CD4-positive, alpha-beta T cell (primary cell): ENCODE data around the gene CTF1. TPM values are rescaled to one million over a fixed set of nuclear protein-coding genes. Genes with fewer than 3 reads are reported as not detected.
A peak's percentile ranks its signal among the peaks of the same experiment; 100 is the strongest.
"Not testable (repeated sequence)": the region's sequence is repeated elsewhere in the genome, so short reads cannot be mapped to it uniquely, and the experiment has no call there.

Experiments used
- ATAC-seq: fragments of 200-7000 bp; cut with Tn5 transposase; one replicate; pipeline ENCODE4 v1.10.0; 2022; ENCODE audit warnings: mild to moderate bottlenecking; ENCODE audit not compliant: poor library complexity
- CTCF ChIA-PET: fragments of 350-600 bp; sonication (Branson Sonifier 250); formaldehyde crosslinking; loops from one replicate; lab custom pipeline; 2021; ENCODE audit warnings: antibody characterized with exemption, inconsistent platforms; lab: Charles Lee
- POLR2A ChIA-PET: fragments of 350-600 bp; sonication (Branson Sonifier 250); formaldehyde crosslinking; loops from one replicate; lab custom pipeline; 2021; ENCODE audit warnings: antibody characterized with exemption, inconsistent platforms; lab: Charles Lee
- DNase-seq, 14 experiments: peaks; one replicate each; pipeline ENCODE4 v3.0.0-alpha.2; 2013 to 2020; ENCODE audit warnings: mixed read lengths in 2 of 14
- H3K27ac ChIP-seq, 2 donors: one replicate each; pipeline versions ENCODE4 v1.5.1 to v1.7.0; 2013; ENCODE audit warnings: low read length in 2 of 2, low read depth in 1 of 2, mild to moderate bottlenecking in 1 of 2
- H3K27me3 ChIP-seq, 2 experiments: 1 replicate in 1 of 2; 2 replicates in 1 of 2; pipeline versions ENCODE4 v1.6.1 to v1.7.0; 2013; ENCODE audit warnings: low read length in 2 of 2, control low read depth in 1 of 2, mild to moderate bottlenecking in 1 of 2, moderate library complexity in 1 of 2; ENCODE audit not compliant: insufficient read depth in 2 of 2, control insufficient read depth in 1 of 2
- H3K36me3 ChIP-seq: one replicate; pipeline ENCODE4 v1.6.1; 2013; ENCODE audit warnings: low read length, control low read depth; ENCODE audit not compliant: insufficient read depth
- H3K4me1 ChIP-seq: one replicate; pipeline ENCODE4 v1.6.1; 2013; ENCODE audit warnings: low read length, control low read depth; ENCODE audit not compliant: insufficient read depth
- H3K4me3 ChIP-seq: one replicate; pipeline ENCODE4 v1.5.1; 2013; ENCODE audit warnings: mild to moderate bottlenecking, low read length, moderate library complexity
- H3K9me3 ChIP-seq, 2 experiments: 1 replicate in 1 of 2; 2 replicates in 1 of 2; pipeline versions ENCODE4 v1.6.1 to v1.7.0; 2013; ENCODE audit warnings: low read length in 2 of 2, mild to moderate bottlenecking in 2 of 2, control low read depth in 1 of 2, moderate library complexity in 1 of 2; ENCODE audit not compliant: control insufficient read depth in 1 of 2, insufficient read depth in 1 of 2
- H3K27ac Mint-ChIP-seq: one replicate; pipeline ENCODE4 v1.8.0; 2020; ENCODE audit warnings: mixed read lengths
- H3K27me3 Mint-ChIP-seq: one replicate; pipeline ENCODE4 v1.8.0; 2021; ENCODE audit warnings: mixed read lengths
- H3K36me3 Mint-ChIP-seq: one replicate; pipeline ENCODE4 v1.8.0; 2021; ENCODE audit warnings: low read depth, mixed read lengths
- H3K4me1 Mint-ChIP-seq: one replicate; pipeline ENCODE4 v1.8.0; 2021; ENCODE audit warnings: low read depth, mixed read lengths
- H3K4me3 Mint-ChIP-seq: one replicate; pipeline ENCODE4 v1.8.0; 2020; ENCODE audit warnings: mild to moderate bottlenecking, mixed read lengths
- H3K9me3 Mint-ChIP-seq: one replicate; pipeline ENCODE4 v1.8.0; 2020; ENCODE audit warnings: mixed read lengths
- intact Hi-C, 2 experiments: fragments of 100-400 bp; cut with DNase I in 1 of 2; cut with micrococcal nuclease in 1 of 2; formaldehyde crosslinking; loops; one replicate each; pipeline versions ENCODE4 v1.15.1 to v1.9.0; 2023 to 2025; cut with DNase I, micrococcal nuclease
- total RNA-seq, 174 experiments: library from RNA in 2 of 174; stranded (reverse) in 2 of 174; gene quantifications; one replicate each; pipeline ENCODE4 v1.2.3 and lab custom pipeline; 2021 to 2026
- TF ChIP-seq, protein P1 (sequence below): fragments of 200-600 bp; IDR thresholded peaks from one replicate; pipeline ENCODE4 v1.8.0; 2022; ENCODE audit warnings: antibody characterized with exemption, mild to moderate bottlenecking

The CTF1 gene
- total RNA-seq, 2 experiments from 2014 or later, result 0.20 TPM; not detected in 1

DNA sequence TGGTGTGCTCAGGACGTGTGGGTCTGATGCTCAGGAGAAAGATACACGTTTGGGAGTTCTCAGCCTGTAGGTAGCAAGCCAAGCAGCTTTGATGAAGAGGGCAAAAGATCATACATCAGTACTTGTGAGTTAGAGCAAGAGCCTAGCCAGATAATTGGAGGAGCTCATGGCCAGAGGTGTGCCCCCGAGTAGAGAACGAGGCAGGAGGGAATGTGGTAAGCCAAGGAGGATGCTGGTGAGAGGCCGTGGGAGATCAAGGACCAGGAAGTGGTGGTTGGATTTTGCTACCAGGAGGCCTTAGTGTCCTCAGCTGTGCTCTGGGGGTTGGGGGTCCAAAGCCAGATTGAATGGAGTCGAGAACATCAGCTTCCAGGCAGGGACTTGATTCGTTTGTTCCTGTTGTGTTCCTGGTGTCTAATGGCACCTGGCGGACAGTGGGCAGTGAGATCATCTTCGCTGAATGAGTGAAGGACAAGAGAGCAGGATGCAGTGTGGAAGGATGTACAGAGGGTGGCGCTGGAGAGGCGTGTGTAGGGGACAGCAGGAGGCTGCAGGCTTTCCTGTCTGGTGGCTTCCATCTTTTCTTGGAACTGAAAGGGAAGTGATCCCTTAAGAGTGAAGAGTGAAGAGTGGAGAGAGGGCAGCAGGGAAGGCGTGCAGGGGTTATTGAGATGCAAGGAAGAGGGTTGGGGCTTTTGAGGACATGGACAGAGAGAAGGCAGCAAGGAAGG, 38.6 kb downstream of the CTF1 start:
- Mint-ChIP-seq H3K4me3 (no peak overlapping the region), H3K4me1 (peaks cover 20% of the 10 kb centered on the region), H3K27ac (peak overlapping the region; percentile 8), H3K27me3 (no peaks in the 10 kb centered on the region), H3K9me3 (no peaks in the 10 kb centered on the region), H3K36me3 (peaks cover 20% of the 10 kb centered on the region)
- Histone ChIP-seq H3K4me1 (peaks cover 8% of the 10 kb centered on the region), H3K9me3 (no peaks in the 10 kb centered on the region), H3K36me3 (peaks cover 10% of the 10 kb centered on the region), H3K27ac (no peak overlapping the region), H3K4me3 (no peak overlapping the region), H3K27me3 (no peaks in the 10 kb centered on the region)
- intact Hi-C loops, result no loop called here
- ATAC-seq (peak; percentile 76), DNase-seq (peak in 4 of 14 experiments; percentile 24 to 61 (median 50))
- POLR2A ChIA-PET, result no interaction called here
- CTCF ChIA-PET, result no interaction called here
- TF ChIP-seq, protein P1, sequence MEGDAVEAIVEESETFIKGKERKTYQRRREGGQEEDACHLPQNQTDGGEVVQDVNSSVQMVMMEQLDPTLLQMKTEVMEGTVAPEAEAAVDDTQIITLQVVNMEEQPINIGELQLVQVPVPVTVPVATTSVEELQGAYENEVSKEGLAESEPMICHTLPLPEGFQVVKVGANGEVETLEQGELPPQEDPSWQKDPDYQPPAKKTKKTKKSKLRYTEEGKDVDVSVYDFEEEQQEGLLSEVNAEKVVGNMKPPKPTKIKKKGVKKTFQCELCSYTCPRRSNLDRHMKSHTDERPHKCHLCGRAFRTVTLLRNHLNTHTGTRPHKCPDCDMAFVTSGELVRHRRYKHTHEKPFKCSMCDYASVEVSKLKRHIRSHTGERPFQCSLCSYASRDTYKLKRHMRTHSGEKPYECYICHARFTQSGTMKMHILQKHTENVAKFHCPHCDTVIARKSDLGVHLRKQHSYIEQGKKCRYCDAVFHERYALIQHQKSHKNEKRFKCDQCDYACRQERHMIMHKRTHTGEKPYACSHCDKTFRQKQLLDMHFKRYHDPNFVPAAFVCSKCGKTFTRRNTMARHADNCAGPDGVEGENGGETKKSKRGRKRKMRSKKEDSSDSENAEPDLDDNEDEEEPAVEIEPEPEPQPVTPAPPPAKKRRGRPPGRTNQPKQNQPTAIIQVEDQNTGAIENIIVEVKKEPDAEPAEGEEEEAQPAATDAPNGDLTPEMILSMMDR, result no peak

DNA sequence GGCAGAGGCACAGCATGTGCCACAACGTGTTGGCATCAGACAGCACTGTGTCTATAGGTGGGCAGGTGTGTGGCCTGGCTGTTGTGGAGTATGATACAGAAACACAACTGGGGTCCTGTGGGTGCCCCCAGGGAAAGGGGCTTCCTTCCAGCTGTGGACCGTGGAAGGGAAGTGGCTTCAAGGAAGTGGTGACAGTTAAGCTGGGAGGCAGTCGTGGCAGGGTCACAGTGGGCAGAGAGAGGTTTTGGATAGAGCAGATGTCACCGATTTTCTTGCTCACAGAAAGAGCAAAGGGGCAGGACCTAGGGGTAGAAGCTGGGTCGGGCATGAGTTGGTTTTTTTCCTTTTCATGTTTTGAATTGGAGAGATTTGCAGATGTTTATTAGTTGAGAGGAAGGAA, 41.3 kb downstream of the CTF1 start:
- H3K9me3 ChIP-seq, result no peaks in the 10 kb centered on the region
- peaks cover 22% of the 10 kb centered on the region for H3K4me1 ChIP-seq
- H3K36me3 ChIP-seq, result no peaks in the 10 kb centered on the region
- Mint-ChIP-seq H3K27me3 (no peaks in the 10 kb centered on the region), H3K4me3 (no peak overlapping the region), H3K9me3 (no peaks in the 10 kb centered on the region), H3K4me1 (peaks cover 29% of the 10 kb centered on the region), H3K27ac (no peak overlapping the region), H3K36me3 (peaks cover 4% of the 10 kb centered on the region)
- POLR2A ChIA-PET, result interaction anchor here (1.3 kb wide), 1 partner anchor 12 kb away, joined by 3 read pairs; no protein-coding TSS in a partner anchor
- no peak overlapping the region for H3K27ac ChIP-seq
- H3K4me3 ChIP-seq, result no peak overlapping the region
- TF ChIP-seq, protein P1, result no peak
- intact Hi-C loops, result no loop called here
- CTCF ChIA-PET, result no interaction called here
- no peak for DNase-seq
- no peak for ATAC-seq
- no peaks in the 10 kb centered on the region for H3K27me3 ChIP-seq

DNA sequence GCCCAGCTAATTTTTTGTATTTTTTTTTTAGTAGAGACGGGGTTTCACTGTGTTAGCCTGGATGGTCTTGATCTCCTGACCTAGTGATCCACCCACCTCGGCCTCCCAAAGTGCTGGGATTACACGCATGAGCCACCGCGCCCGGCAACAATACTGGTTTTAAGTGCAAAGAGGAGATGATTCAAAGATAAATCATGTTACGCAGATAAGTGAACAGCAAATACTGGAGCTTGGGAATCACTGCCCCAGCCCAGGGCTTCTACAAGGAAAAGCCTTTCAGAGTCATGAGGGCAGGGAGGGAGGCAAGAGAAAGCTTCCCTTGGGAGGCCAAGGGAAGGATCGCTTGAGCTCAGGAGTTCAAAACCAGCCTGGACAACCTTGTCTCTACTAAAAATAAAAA, 43.2 kb downstream of the CTF1 start:
- intact Hi-C loops, H3K27ac Mint-ChIP-seq, ATAC-seq, H3K27me3 ChIP-seq, H3K9me3 ChIP-seq, H3K9me3 Mint-ChIP-seq, H3K4me3 ChIP-seq, H3K27me3 Mint-ChIP-seq, H3K4me3 Mint-ChIP-seq, H3K36me3 ChIP-seq, H3K36me3 Mint-ChIP-seq, H3K27ac ChIP-seq, POLR2A ChIA-PET, DNase-seq: not testable (repeated sequence)
- CTCF ChIA-PET, result interaction anchor here (0.8 to 1.5 kb wide), 2 partner anchors 14 to 95 kb away, joined by 3 read pairs; no protein-coding TSS in a partner anchor
- H3K4me1 Mint-ChIP-seq, result peaks cover 27% of the 10 kb centered on the region
- peaks cover 20% of the 10 kb centered on the region for H3K4me1 ChIP-seq
